GM12878 (cell line): Measurements from ENCODE around the gene PNPLA3. TPM values are rescaled to one million over a fixed set of nuclear protein-coding genes. Genes with fewer than 3 reads are reported as not detected.

ENCODE experiments used
- ATAC-seq: fragments of 200-7000 bp; cut with Tn5 transposase; 3 replicates; pipeline ENCODE4 v1.9.1; 2020; ENCODE audit warnings: mild to moderate bottlenecking, moderate library complexity
- BruUV-seq: library from RNA; stranded (reverse); fragments of 400-500 nt; replicated peaks from 2 replicates; lab custom pipeline; 2021; lab: Mats Ljungman, UMichigan
- CTCF ChIA-PET: fragments of 300-600 bp; sonication (Branson Sonifier 250); formaldehyde crosslinking; extraction: SDS; loops from one replicate; lab custom pipeline; 2021; ENCODE audit warnings: inconsistent platforms; lab: Yijun Ruan, JAX
- POLR2A ChIA-PET: fragments of 350-600 bp; formaldehyde crosslinking; extraction: SDS; loops from one replicate; lab custom pipeline; 2021; ENCODE audit warnings: inconsistent platforms; lab: Charles Lee
- RAD21 ChIA-PET: fragments of 300-600 bp; sonication (Branson Sonifier 250); formaldehyde crosslinking; loops from one replicate; lab custom pipeline; 2023; ENCODE audit warnings: antibody characterized with exemption; ENCODE audit not compliant: unreplicated experiment; lab: Charles Lee
- SMC1A ChIA-PET: fragments of 300-600 bp; sonication (Branson Sonifier 250); formaldehyde crosslinking; loops from one replicate; lab custom pipeline; 2023; ENCODE audit not compliant: unreplicated experiment, uncharacterized antibody; lab: Charles Lee
- DNase-seq: peaks from one replicate; pipeline ENCODE4 v3.0.0-alpha.2; 2011; ENCODE audit warnings: low read depth, low spot score
- FAIRE-seq: peaks from 3 replicates; lab custom pipeline; 2011; peaks lifted over from hg19 to GRCh38; lab: Jason Lieb, UNC
- H2AFZ ChIP-seq: 2 replicates; pipeline ENCODE4 v1.6.0; 2011; ENCODE audit warnings: low read depth, low read length, control low read depth; ENCODE audit not compliant: control insufficient read depth
- H3K27ac ChIP-seq: 2 replicates; pipeline ENCODE4 v1.5.1; 2011; ENCODE audit warnings: control low read depth; ENCODE audit not compliant: control insufficient read depth, insufficient read depth
- H3K27me3 ChIP-seq, 2 experiments: replicated peaks in 1 of 2; 2 replicates each; pipeline versions ENCODE4 v1.6.0 to v1.6.1; 2011; ENCODE audit warnings: low read length in 1 of 2; ENCODE audit not compliant: control insufficient read depth in 2 of 2, insufficient read depth in 2 of 2
- H3K36me3 ChIP-seq, 2 experiments: 2 replicates each; pipeline ENCODE4 v1.5.1; 2011; ENCODE audit warnings: low read length in 1 of 2; ENCODE audit not compliant: control insufficient read depth in 2 of 2, insufficient read depth in 2 of 2
- H3K4me1 ChIP-seq: 2 replicates; pipeline ENCODE4 v1.6.1; 2011; ENCODE audit warnings: mild to moderate bottlenecking, low read length, moderate library complexity, mixed read lengths; ENCODE audit not compliant: control insufficient read depth, insufficient read depth
- H3K4me2 ChIP-seq: 2 replicates; pipeline ENCODE4 v1.6.0; 2011; ENCODE audit warnings: control low read depth; ENCODE audit not compliant: control insufficient read depth, insufficient read depth
- H3K4me3 ChIP-seq: fragments of 200-600 bp; sonication (generic); 2 replicates; pipeline ENCODE4 v1.5.1; 2016
- H3K79me2 ChIP-seq: 2 replicates; pipeline ENCODE4 v1.6.0; 2011; ENCODE audit warnings: low read length; ENCODE audit not compliant: control insufficient read depth, insufficient read depth
- H3K9ac ChIP-seq: 2 replicates; pipeline ENCODE4 v1.8.0; 2011; ENCODE audit warnings: low read length, control low read depth, mixed read lengths; ENCODE audit not compliant: control insufficient read depth, insufficient read depth
- H3K9me3 ChIP-seq: replicated peaks from 3 replicates; pipeline ENCODE4 v1.5.1; 2011; ENCODE audit warnings: mild to moderate bottlenecking, low read length; ENCODE audit not compliant: control insufficient read depth, insufficient read depth
- H4K20me1 ChIP-seq: 2 replicates; pipeline ENCODE4 v1.6.0; 2011; ENCODE audit not compliant: control insufficient read depth, insufficient read depth
- CBFB ChIP-seq: IDR thresholded peaks from 2 replicates; pipeline ENCODE4 v1.6.1; 2016; ENCODE audit warnings: antibody characterized with exemption, low read depth
- CEBPZ ChIP-seq: fragments of 150-350 bp; IDR thresholded peaks from 2 replicates; pipeline ENCODE4 v1.6.1; 2016; ENCODE audit warnings: low read depth, low read length
- CTCF ChIP-seq, 3 experiments: IDR thresholded peaks in 2 of 3; conservative IDR thresholded peaks in 1 of 3; 2 replicates each; pipeline ENCODE4 v1.5.1; 2011; ENCODE audit warnings: low read depth in 3 of 3, low read length in 3 of 3, mild to moderate bottlenecking in 3 of 3, control low read depth in 2 of 3, moderate library complexity in 2 of 3, inconsistent platforms in 1 of 3, mixed read lengths in 1 of 3; ENCODE audit not compliant: control insufficient read depth in 2 of 3, insufficient read depth in 1 of 3; ENCODE audit errors: extremely low read depth in 1 of 3
- LARP7 ChIP-seq: fragments of 450-650 bp; IDR thresholded peaks from 2 replicates; pipeline ENCODE4 v1.6.1; 2017; ENCODE audit warnings: mild to moderate bottlenecking
- RCOR1 ChIP-seq: conservative IDR thresholded peaks from 2 replicates; pipeline ENCODE4 v1.6.1; 2012; ENCODE audit warnings: low read depth, low read length, improper control_type of control experiment
- SMAD1 ChIP-seq: fragments of 450-650 bp; IDR thresholded peaks from 2 replicates; pipeline ENCODE4 v1.6.1; 2018; ENCODE audit warnings: mild to moderate bottlenecking, low read depth; ENCODE audit not compliant: partially characterized antibody
- YY1 ChIP-seq: IDR thresholded peaks from 2 replicates; pipeline ENCODE4 v1.6.1; 2011; ENCODE audit warnings: low read depth, mild to moderate bottlenecking, low read length
- ZNF274 ChIP-seq: IDR thresholded peaks from one replicate; pipeline ENCODE4 v1.8.0; 2011; ENCODE audit not compliant: insufficient read length, insufficient read depth
- WGBS: methylation state at CpG from one replicate; pipeline ENCODE4 v1.1.6; 2016; ENCODE audit warnings: low lambda C conversion rate; ENCODE audit not compliant: insufficient replicate concordance, insufficient coverage; ENCODE audit errors: missing lambda C conversion rate; 5-methylcytosine and 5-hydroxymethylcytosine counted together
- in situ Hi-C: fragments of 300-500 bp; cut with MboI; formaldehyde crosslinking; loops from 9 replicates; pipeline ENCODE4 v1.14.3; 2018; ENCODE audit warnings: mixed read lengths
- intact Hi-C: fragments of 100-400 bp; cut with micrococcal nuclease; formaldehyde crosslinking; loops from one replicate; pipeline ENCODE4 v1.14.2; 2022; ENCODE audit not compliant: unreplicated experiment
- polyA plus RNA-seq, 11 experiments: library from polyadenylated mRNA; depleted of rRNA in 4 of 11; unstranded in 6 of 11; stranded (reverse) in 5 of 11; fragments of >200 nt; fragmentation: Nextera tagmentation in 4 of 11; fragmentation: Illumina TruSeq in 1 of 11; extraction: Ambion mirVana in 4 of 11; extraction: Trizol in 1 of 11; gene quantifications; 1 replicate in 1 of 11; 2 replicates in 10 of 11; pipeline versions ENCODE4 v1.2.1 to v1.2.3, GENCODE V29; 2011 to 2016; ENCODE audit warnings: inconsistent platforms in 2 of 11, missing spikeins in 2 of 11, low read depth in 1 of 11
- total RNA-seq, 4 experiments: library from RNA; depleted of rRNA in 3 of 4; stranded (reverse); fragments of >200 nt in 3 of 4; fragmentation: Illumina TruSeq in 1 of 4; extraction: Trizol in 1 of 4; gene quantifications; 2 replicates each; pipeline versions ENCODE4 v1.2.1 to v1.2.3, GENCODE V29; 2013 to 2021

Gene PNPLA3
- total and polyA plus RNA-seq, 10 of the 15 experiments (the other 5 are each of a cell fraction or from before 2014, with no cell fraction given), result 0.05 to 0.08 TPM; not detected in 8

- no peaks in the 10 kb centered on the region for H4K20me1 ChIP-seq
- no peaks in the 10 kb centered on the region for H3K36me3 ChIP-seq
- WGBS, result 54% methylated on average over 14 of the region's 17 CpGs
- no peak overlapping the region for H3K4me3 ChIP-seq
- no peak for ATAC-seq
- ChIA-PET CTCF (interaction anchor here (0.6 to 1.6 kb wide), 35 partner anchors 8 to 743 kb away, joined by 3 to 37 read pairs (median 4); partner anchors contain the start of gene PARVG), RAD21 (interaction anchor here (0.5 to 1.3 kb wide), 7 partner anchors 40 to 743 kb away, joined by 3 to 14 read pairs (median 4); partner anchors contain the start of gene PNPLA3), SMC1A (interaction anchor here (0.6 to 1.3 kb wide), 4 partner anchors 59 to 682 kb away, joined by 3 to 6 read pairs (median 4); partner anchors contain the start of gene SAMM50), POLR2A (interaction anchor here (0.5 kb wide), 1 partner anchor 802 kb away, joined by 3 read pairs; no protein-coding TSS in a partner anchor)
- no peak for DNase-seq
- no peak overlapping the region for H3K9ac ChIP-seq
- TF ChIP-seq RCOR1 (no peak), LARP7 (no peak)
- FAIRE-seq, result no peak
- peak overlapping the region; percentile 86; the same call in 1 of the 2 replicates for H3K4me2 ChIP-seq
- in situ Hi-C loops, result no loop called here
- H2AFZ ChIP-seq, result no peak overlapping the region
- H3K79me2 ChIP-seq, result no peaks in the 10 kb centered on the region
- H3K4me1 ChIP-seq, result peaks cover 9% of the 10 kb centered on the region
- H3K27me3 ChIP-seq, result peaks cover 0 to 4% of the 10 kb centered on the region in 2 experiments; a peak in 3 of 4 replicates
- no peak overlapping the region for H3K27ac ChIP-seq
- BruUV-seq, result no TSS peak
- intact Hi-C loops, result loop anchor here (2.0 to 10.0 kb wide), 2 partner anchors 139 to 495 kb away; no protein-coding TSS in a partner anchor
- no peaks in the 10 kb centered on the region for H3K9me3 ChIP-seq
These were observed 39.7 kb upstream of the PNPLA3 start for GRCh38 chr22:43883719-43884415.

DNA sequence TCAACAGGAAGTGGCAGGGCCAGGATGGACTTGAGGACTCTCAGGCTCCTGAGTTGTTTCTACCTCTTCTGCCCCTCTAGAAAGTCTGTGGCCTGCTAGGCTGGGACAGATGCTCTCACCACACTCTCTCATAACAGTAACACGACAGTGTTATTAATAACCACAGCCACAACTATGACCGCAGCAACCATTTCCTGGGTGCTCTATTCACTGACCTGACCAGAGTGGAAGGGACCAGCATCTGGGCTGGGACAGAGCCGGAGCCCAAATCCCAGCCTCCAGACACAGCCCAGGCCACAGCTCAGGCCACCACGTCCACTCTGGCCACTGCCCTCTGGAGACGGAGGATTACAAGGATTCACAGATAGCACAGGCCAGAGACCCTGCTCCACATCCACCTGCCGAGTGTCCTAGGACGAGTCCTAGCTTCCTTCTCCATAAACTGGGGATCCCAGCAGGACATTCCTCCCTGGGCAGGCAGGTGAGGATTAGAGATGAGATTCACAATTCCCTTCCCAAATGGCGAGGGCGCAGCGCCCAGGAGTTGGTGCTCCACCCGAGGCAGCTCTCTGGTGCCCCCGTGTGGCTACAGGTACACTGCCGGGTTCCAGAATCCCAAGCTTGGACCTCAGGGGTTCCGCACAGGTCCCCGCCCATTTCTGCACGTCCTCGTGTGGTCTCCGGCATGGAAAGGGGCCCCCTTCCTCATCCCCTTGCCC, 38.8 kb upstream of the PNPLA3 start:
- no peak overlapping the region for H3K9ac ChIP-seq
- no peak overlapping the region for H3K27ac ChIP-seq
- intact Hi-C loops, result loop anchor here (2.0 to 10.0 kb wide), 2 partner anchors 140 to 496 kb away; no protein-coding TSS in a partner anchor
- POLR2A ChIA-PET, result no interaction called here
- H3K36me3 ChIP-seq, result no peaks in the 10 kb centered on the region
- RAD21 ChIA-PET, result interaction anchor here (1.1 to 1.3 kb wide), 2 partner anchors 136 to 201 kb away, joined by 3 to 4 read pairs; no protein-coding TSS in a partner anchor
- H2AFZ ChIP-seq, result no peak overlapping the region
- no TSS peak for BruUV-seq
- in situ Hi-C loops, result no loop called here
- DNase-seq (peak; percentile 33), ATAC-seq (peak; percentile 82), FAIRE-seq (peak; percentile 47)
- H3K9me3 ChIP-seq, result no peaks in the 10 kb centered on the region
- WGBS, result 4% methylated on average over 18 of the region's 18 CpGs
- CTCF ChIA-PET, result interaction anchor here (0.6 to 1.6 kb wide), 17 partner anchors 9 to 611 kb away, joined by 3 to 7 read pairs (median 3); no protein-coding TSS in a partner anchor
- H3K4me1 ChIP-seq, result peaks cover 9% of the 10 kb centered on the region
- SMC1A ChIA-PET, result interaction anchor here (0.7 kb wide), 1 partner anchor 156 kb away, joined by 3 read pairs; no protein-coding TSS in a partner anchor
- no peaks in the 10 kb centered on the region for H3K79me2 ChIP-seq
- H4K20me1 ChIP-seq, result no peaks in the 10 kb centered on the region
- no peak overlapping the region for H3K4me3 ChIP-seq
- H3K4me2 ChIP-seq, result peak overlapping the region; percentile 86
- peaks cover 0 to 4% of the 10 kb centered on the region in 2 experiments for H3K27me3 ChIP-seq
- peak; percentile 66 to 92 (median 80) for TF ChIP-seq CTCF (IDR thresholded peaks at IDR 0.05 in 2 of 3, conservative IDR thresholded peaks at IDR 0.05 in 1 of 3; ENCODE audit: control insufficient read depth in 2 of 3, extremely low read depth in 1 of 3, insufficient read depth in 1 of 3, low read depth in 3 of 3, low read length in 3 of 3)
- TF ChIP-seq ZNF274, result no peak
- no peak for TF ChIP-seq YY1
- peak; percentile 70; the same call in 1 of the 2 replicates for TF ChIP-seq CBFB
- TF ChIP-seq SMAD1, result no peak
- no peak for TF ChIP-seq CEBPZ
